HCT116 (cell line): ENCODE measurements around the gene XYLT2. TPM values are rescaled to one million over a fixed set of nuclear protein-coding genes. Genes with fewer than 3 reads are reported as not detected.

Experiments used
- ATAC-seq: fragments of 200-7000 bp; cut with Tn5 transposase; 2 replicates; pipeline ENCODE4 v1.9.1; 2020; ENCODE audit warnings: mild to moderate bottlenecking, moderate library complexity
- BruUV-seq: library from RNA; stranded (reverse); fragments of 400-500 nt; replicated peaks from 2 replicates; lab custom pipeline; 2021; lab: Mats Ljungman, UMichigan
- CTCF ChIA-PET: fragments of 300-600 bp; sonication (Branson Sonifier 250); formaldehyde crosslinking; loops from one replicate; lab custom pipeline; 2021; ENCODE audit warnings: antibody characterized with exemption; lab: Charles Lee
- POLR2A ChIA-PET: fragments of 300-600, 350-600 bp; sonication (Branson Sonifier 250); formaldehyde crosslinking; loops from one replicate; lab custom pipeline; 2021; ENCODE audit warnings: antibody characterized with exemption; lab: Charles Lee
- RAD21 ChIA-PET, 2 experiments: fragments of 300-600 bp; sonication (Branson Sonifier 250); formaldehyde crosslinking; loops; one replicate each; lab custom pipeline; 2023; ENCODE audit warnings: low total read pairs in 2 of 2; ENCODE audit not compliant: uncharacterized antibody in 2 of 2, unreplicated experiment in 2 of 2, low non-redundant PET in 1 of 2; lab: Charles Lee
- DNase-seq: peaks from one replicate; pipeline ENCODE4 v3.0.0-alpha.2; 2010; ENCODE audit warnings: low read depth, low spot score
- H2AFZ ChIP-seq: fragments of 200-600 bp; shearing (Covaris generic), sonication (generic); 2 replicates; pipeline ENCODE4 v1.6.1; 2017; ENCODE audit warnings: low read depth, mixed run types, mixed read lengths, antibody characterized with exemption, low read length; ENCODE audit not compliant: poor library complexity, severe bottlenecking
- H3K27ac ChIP-seq: 2 replicates; pipeline ENCODE4 v1.5.1; 2012; ENCODE audit warnings: low read depth, low read length
- H3K27me3 ChIP-seq: fragments of 200-600 bp; sonication (generic); 2 replicates; pipeline ENCODE4 v1.6.1; 2016; ENCODE audit warnings: mixed run types, low read length, mixed read lengths; ENCODE audit not compliant: insufficient read depth
- H3K36me3 ChIP-seq, 2 experiments: fragments of 200-500 bp in 1 of 2; fragments of 200-600 bp in 1 of 2; sonication (Bioruptor generic) in 1 of 2; sonication (generic) in 1 of 2; 2 replicates each; pipeline versions ENCODE4 v1.5.1 to v1.6.1; 2014 to 2016; ENCODE audit warnings: low read length in 2 of 2, inconsistent platforms in 1 of 2, mixed read lengths in 1 of 2, mixed run types in 1 of 2; ENCODE audit not compliant: insufficient read depth in 2 of 2, control insufficient read depth in 1 of 2
- H3K4me1 ChIP-seq, 2 experiments: fragments of 200-600 bp in 1 of 2; sonication (generic) in 1 of 2; 2 replicates each; pipeline versions ENCODE4 v1.5.1 to v1.6.1; 2012 to 2017; ENCODE audit warnings: low read length in 2 of 2, inconsistent platforms in 1 of 2, mild to moderate bottlenecking in 1 of 2, mixed read lengths in 1 of 2, mixed run types in 1 of 2, moderate library complexity in 1 of 2; ENCODE audit not compliant: insufficient read depth in 2 of 2, control insufficient read depth in 1 of 2
- H3K4me2 ChIP-seq: fragments of 200-600 bp; sonication (generic); 2 replicates; pipeline ENCODE4 v1.6.1; 2017; ENCODE audit warnings: mixed run types, low read length, mixed read lengths
- H3K4me3 ChIP-seq, 2 experiments: fragments of 200-600 bp in 1 of 2; sonication (generic) in 1 of 2; replicated peaks in 1 of 2; 2 replicates each; pipeline ENCODE4 v1.5.1; 2011 to 2016; ENCODE audit warnings: low read length in 2 of 2, control low read depth in 1 of 2, low read depth in 1 of 2, mild to moderate bottlenecking in 1 of 2, mixed read lengths in 1 of 2, mixed run types in 1 of 2
- H3K79me2 ChIP-seq: fragments of 200-600 bp; sonication (generic); 2 replicates; pipeline ENCODE4 v1.6.1; 2017; ENCODE audit warnings: mild to moderate bottlenecking, mixed run types, low read length, moderate library complexity, mixed read lengths; ENCODE audit not compliant: insufficient read depth
- H3K9ac ChIP-seq: fragments of 200-600 bp; sonication (generic); 2 replicates; pipeline ENCODE4 v1.6.1; 2016; ENCODE audit warnings: low read length, mixed read lengths
- H3K9me2 ChIP-seq: fragments of 200-600 bp; sonication (generic), shearing (Covaris generic); 2 replicates; pipeline ENCODE4 v1.6.1; 2017; ENCODE audit warnings: mixed run types, mild to moderate bottlenecking, moderate library complexity; ENCODE audit not compliant: insufficient read depth
- H3K9me3 ChIP-seq, 2 experiments: fragments of 200-500 bp in 1 of 2; fragments of 200-600 bp in 1 of 2; sonication (Bioruptor generic) in 1 of 2; sonication (generic) in 1 of 2; 2 replicates each; pipeline ENCODE4 v1.6.1; 2014 to 2017; ENCODE audit warnings: low read length in 2 of 2, mixed read lengths in 2 of 2, inconsistent platforms in 1 of 2, low read depth in 1 of 2, mild to moderate bottlenecking in 1 of 2, mixed run types in 1 of 2, moderate library complexity in 1 of 2; ENCODE audit not compliant: control insufficient read depth in 1 of 2, insufficient read depth in 1 of 2
- H4K20me1 ChIP-seq: fragments of 200-600 bp; sonication (generic), shearing (Covaris generic); 2 replicates; pipeline ENCODE4 v1.6.1; 2017; ENCODE audit warnings: mixed run types, mild to moderate bottlenecking, moderate library complexity; ENCODE audit not compliant: insufficient read depth
- CBX3 ChIP-seq: IDR thresholded peaks from 2 replicates; pipeline ENCODE4 v1.6.1; 2012; ENCODE audit warnings: low read depth
- CEBPB ChIP-seq: IDR thresholded peaks from 2 replicates; pipeline ENCODE4 v1.6.1; 2012; ENCODE audit warnings: low read depth
- EGR1 ChIP-seq: IDR thresholded peaks from 2 replicates; pipeline ENCODE4 v1.6.1; 2012; ENCODE audit warnings: low read depth
- ELF1 ChIP-seq: IDR thresholded peaks from 2 replicates; pipeline ENCODE4 v1.6.1; 2012; ENCODE audit warnings: low read depth, borderline replicate concordance
- POLR2A ChIP-seq: IDR thresholded peaks from 2 replicates; pipeline ENCODE4 v1.7.0; 2011; ENCODE audit warnings: borderline replicate concordance; ENCODE audit not compliant: insufficient read depth, insufficient read length; ENCODE audit errors: extremely low read depth
- POLR2AphosphoS5 ChIP-seq: IDR thresholded peaks from 2 replicates; pipeline ENCODE4 v1.6.1; 2011; ENCODE audit warnings: mild to moderate bottlenecking, low read depth, low read length, moderate library complexity
- SIN3A ChIP-seq: IDR thresholded peaks from 2 replicates; pipeline ENCODE4 v1.6.1; 2012; ENCODE audit warnings: low read depth
- SP1 ChIP-seq: IDR thresholded peaks from 2 replicates; pipeline ENCODE4 v1.6.1; 2012; ENCODE audit warnings: low read depth
- SRF ChIP-seq: IDR thresholded peaks from 2 replicates; pipeline ENCODE4 v1.6.1; 2012; ENCODE audit warnings: low read depth
- TCF7L2 ChIP-seq: IDR thresholded peaks from 2 replicates; pipeline ENCODE4 v1.7.0; 2011; ENCODE audit warnings: borderline replicate concordance, inconsistent platforms; ENCODE audit not compliant: insufficient read depth, insufficient read length; ENCODE audit errors: extremely low read depth
- YY1 ChIP-seq: IDR thresholded peaks from 2 replicates; pipeline ENCODE4 v1.6.1; 2011; ENCODE audit warnings: low read length, low read depth, moderate library complexity, mild to moderate bottlenecking; ENCODE audit not compliant: insufficient replicate concordance; ENCODE audit errors: extremely low read depth
- ZNF274 ChIP-seq: fragments of 200-500 bp; sonication (Bioruptor generic); IDR thresholded peaks from 2 replicates; pipeline ENCODE4 v1.6.1; 2014; ENCODE audit warnings: mild to moderate bottlenecking, low read depth, low read length, inconsistent platforms
- intact Hi-C: fragments of 100-400 bp; cut with micrococcal nuclease; formaldehyde crosslinking; loops from 2 replicates; pipeline ENCODE4 v1.10.0; 2022
- total RNA-seq: library from RNA; stranded (reverse); gene quantifications from one replicate; pipeline ENCODE4 v1.2.1, GENCODE V29; 2021; ENCODE audit not compliant: unreplicated experiment
- TF ChIP-seq, protein P1 (sequence below): IDR thresholded peaks from 2 replicates; pipeline ENCODE4 v1.6.1; 2011; ENCODE audit warnings: mild to moderate bottlenecking, low read length, moderate library complexity; ENCODE audit not compliant: insufficient replicate concordance; ENCODE audit errors: extremely low read depth
- TF ChIP-seq, protein P2 (sequence below): IDR thresholded peaks from 2 replicates; pipeline ENCODE4 v1.6.1; 2012

Gene XYLT2
- total RNA-seq, 1 experiment from 2014 or later, result 37.5 TPM

DNA sequence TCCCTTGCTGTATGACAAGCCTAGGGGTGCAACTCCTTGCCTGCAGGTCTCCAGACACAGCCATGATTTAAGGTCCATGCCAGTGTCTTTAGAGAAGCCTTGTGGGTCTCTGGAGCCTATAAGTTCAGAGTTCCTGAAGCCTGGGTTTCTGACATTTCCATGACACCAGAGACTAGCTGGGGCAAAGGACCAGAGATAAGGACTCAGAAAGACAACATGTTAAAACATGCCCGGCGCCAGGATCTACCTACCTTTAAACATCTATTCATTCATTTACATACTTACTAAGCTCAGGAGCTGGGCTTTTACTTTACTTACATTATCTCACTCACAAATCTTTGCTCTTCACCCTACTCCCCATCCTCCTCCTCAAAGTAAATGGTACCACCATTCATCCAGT, 25.6 kb downstream of the XYLT2 start:
- H3K27me3 ChIP-seq, result no peaks in the 10 kb centered on the region
- ATAC-seq, result no peak
- H3K4me1 ChIP-seq, result peaks cover 9 to 16% of the 10 kb centered on the region in 2 experiments
- no peaks in the 10 kb centered on the region for H3K9me3 ChIP-seq
- intact Hi-C loops, result no loop called here
- no peak for TF ChIP-seq ELF1
- no peak for TF ChIP-seq POLR2A
- TF ChIP-seq, protein P1, sequence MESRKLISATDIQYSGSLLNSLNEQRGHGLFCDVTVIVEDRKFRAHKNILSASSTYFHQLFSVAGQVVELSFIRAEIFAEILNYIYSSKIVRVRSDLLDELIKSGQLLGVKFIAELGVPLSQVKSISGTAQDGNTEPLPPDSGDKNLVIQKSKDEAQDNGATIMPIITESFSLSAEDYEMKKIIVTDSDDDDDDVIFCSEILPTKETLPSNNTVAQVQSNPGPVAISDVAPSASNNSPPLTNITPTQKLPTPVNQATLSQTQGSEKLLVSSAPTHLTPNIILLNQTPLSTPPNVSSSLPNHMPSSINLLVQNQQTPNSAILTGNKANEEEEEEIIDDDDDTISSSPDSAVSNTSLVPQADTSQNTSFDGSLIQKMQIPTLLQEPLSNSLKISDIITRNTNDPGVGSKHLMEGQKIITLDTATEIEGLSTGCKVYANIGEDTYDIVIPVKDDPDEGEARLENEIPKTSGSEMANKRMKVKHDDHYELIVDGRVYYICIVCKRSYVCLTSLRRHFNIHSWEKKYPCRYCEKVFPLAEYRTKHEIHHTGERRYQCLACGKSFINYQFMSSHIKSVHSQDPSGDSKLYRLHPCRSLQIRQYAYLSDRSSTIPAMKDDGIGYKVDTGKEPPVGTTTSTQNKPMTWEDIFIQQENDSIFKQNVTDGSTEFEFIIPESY, result no peak
- no peak for TF ChIP-seq SRF
- TF ChIP-seq YY1, result no peak
- peak overlapping the region; percentile 54 to 67 for H3K4me3 ChIP-seq
- ChIA-PET RAD21 (no interaction called here), CTCF (interaction anchor here (0.6 to 1.3 kb wide), 3 partner anchors 9 to 172 kb away, joined by 3 to 5 read pairs (median 3); partner anchors contain the start of gene LRRC59), POLR2A (interaction anchor here (1.7 kb wide), 1 partner anchor 9 kb away, joined by 9 read pairs; no protein-coding TSS in a partner anchor)
- peak overlapping the region; percentile 82 for H3K27ac ChIP-seq
- H3K79me2 ChIP-seq, result peaks cover 55% of the 10 kb centered on the region
- peak overlapping the region; percentile 88 for H3K9ac ChIP-seq
- H2AFZ ChIP-seq, result no peak overlapping the region
- peaks cover 39 to 43% of the 10 kb centered on the region in 2 experiments for H3K36me3 ChIP-seq
- H4K20me1 ChIP-seq, result no peaks in the 10 kb centered on the region
- no peaks in the 10 kb centered on the region for H3K9me2 ChIP-seq
- no peak for DNase-seq
- peak overlapping the region; percentile 76 for H3K4me2 ChIP-seq
- BruUV-seq, result no TSS peak

DNA sequence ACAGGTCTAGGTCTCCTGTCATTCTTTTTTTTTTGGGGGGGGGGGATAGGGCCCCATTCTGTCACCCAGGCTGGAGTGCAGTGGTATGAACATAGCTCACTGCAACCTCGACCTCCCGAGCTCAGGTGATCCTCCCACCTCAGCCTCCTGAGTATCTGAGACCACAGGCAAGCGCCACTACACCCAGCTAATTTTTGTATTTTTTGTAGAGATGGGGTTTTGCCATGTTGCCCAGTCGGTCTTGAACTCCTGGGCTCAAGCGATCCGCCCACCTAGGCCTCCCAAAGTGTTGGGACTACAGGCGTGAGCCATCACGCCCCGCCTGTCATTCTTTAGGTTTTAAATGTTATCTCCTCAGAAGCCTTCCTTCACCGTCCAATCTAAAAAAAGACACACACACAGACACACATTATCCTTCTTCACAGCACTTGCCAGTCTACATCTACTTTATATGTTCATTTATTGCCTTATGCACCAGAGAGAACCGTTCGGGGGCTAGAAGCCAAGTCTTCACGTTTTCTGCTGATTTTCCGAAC, 26.4 kb downstream of the XYLT2 start:
- Histone ChIP-seq H3K9me2 (no peaks in the 10 kb centered on the region), H3K27me3 (no peaks in the 10 kb centered on the region), H3K4me3 (peak overlapping the region; percentile 54 to 67), H3K9ac (peak overlapping the region; percentile 88), H3K9me3 (no peaks in the 10 kb centered on the region), H3K4me1 (peaks cover 9 to 16% of the 10 kb centered on the region in 2 experiments), H3K36me3 (peaks cover 32 to 36% of the 10 kb centered on the region in 2 experiments), H2AFZ (no peak overlapping the region), H4K20me1 (no peaks in the 10 kb centered on the region), H3K27ac (peak overlapping the region; percentile 82), H3K79me2 (peaks cover 55% of the 10 kb centered on the region), H3K4me2 (peak overlapping the region; percentile 76)
- intact Hi-C loops, result no loop called here
- CTCF ChIA-PET, result interaction anchor here (1.1 to 1.9 kb wide), 3 partner anchors 10 to 25 kb away, joined by 3 to 8 read pairs (median 5); partner anchors contain the start of gene LRRC59
- no TSS peak for BruUV-seq
- POLR2A ChIA-PET, result interaction anchor here (1.7 to 2.6 kb wide), 2 partner anchors 10 to 25 kb away, joined by 9 to 12 read pairs; partner anchors contain the start of gene LRRC59
- RAD21 ChIA-PET, result no interaction called here
- ATAC-seq, result 0 out of 2 replicates have a peak, but pooled peaks have one; percentile 2
- no peak for DNase-seq
- TF ChIP-seq ELF1 (no peak), CBX3 (no peak), TCF7L2 (no peak), YY1 (no peak), SP1 (no peak), ZNF274 (no peak), POLR2A (no peak), SIN3A (no peak), CEBPB (no peak), SRF (no peak), EGR1 (no peak), POLR2AphosphoS5 (no peak)
- TF ChIP-seq, protein P1, result no peak
- TF ChIP-seq, protein P2, sequence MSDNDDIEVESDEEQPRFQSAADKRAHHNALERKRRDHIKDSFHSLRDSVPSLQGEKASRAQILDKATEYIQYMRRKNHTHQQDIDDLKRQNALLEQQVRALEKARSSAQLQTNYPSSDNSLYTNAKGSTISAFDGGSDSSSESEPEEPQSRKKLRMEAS, result no peak
